SK-N-MC (cell line): ENCODE data around the gene RNF5.

Experiments
- DNase-seq: peaks from one replicate; pipeline ENCODE4 v3.0.0-alpha.2; 2011; ENCODE audit warnings: low read depth, low spot score
- H3K27ac ChIP-seq: fragments of 200-600 bp; sonication (generic); 2 replicates; pipeline ENCODE4 v1.5.1; 2016; ENCODE audit warnings: mixed run types
- H3K36me3 ChIP-seq: fragments of 200-600 bp; sonication (generic); 2 replicates; pipeline ENCODE4 v1.6.1; 2017; ENCODE audit warnings: antibody characterized with exemption, low read length, mixed read lengths; ENCODE audit not compliant: insufficient read depth
- H3K4me3 ChIP-seq: fragments of 200-600 bp; sonication (generic); 2 replicates; pipeline ENCODE4 v1.5.1; 2016
- H3K9ac ChIP-seq: fragments of 200-600 bp; sonication (generic); 2 replicates; pipeline ENCODE4 v1.8.0; 2017; ENCODE audit warnings: mixed run types, mixed read lengths; ENCODE audit not compliant: insufficient read length
- H3K9me3 ChIP-seq: fragments of 200-600 bp; sonication (generic); 2 replicates; pipeline ENCODE4 v1.6.1; 2017; ENCODE audit warnings: low read depth, mild to moderate bottlenecking, antibody characterized with exemption, low read length, moderate library complexity, mixed read lengths
- EZH2 ChIP-seq: fragments of 200-600 bp; sonication (generic); IDR thresholded peaks from one replicate; pipeline ENCODE4 v1.6.1; 2017; ENCODE audit warnings: antibody characterized with exemption
- FOXP2 ChIP-seq: optimal IDR thresholded peaks from 2 replicates; pipeline ENCODE3; 2011; ENCODE audit warnings: mild to moderate bottlenecking, moderate library complexity; ENCODE audit not compliant: insufficient read depth; ENCODE audit errors: extremely low read length, control extremely low read depth
- POLR2AphosphoS5 ChIP-seq: IDR thresholded peaks from 2 replicates; pipeline ENCODE4 v1.6.1; 2012; ENCODE audit warnings: mild to moderate bottlenecking, low read depth, low read length, borderline replicate concordance

The RNF5 gene

DNA sequence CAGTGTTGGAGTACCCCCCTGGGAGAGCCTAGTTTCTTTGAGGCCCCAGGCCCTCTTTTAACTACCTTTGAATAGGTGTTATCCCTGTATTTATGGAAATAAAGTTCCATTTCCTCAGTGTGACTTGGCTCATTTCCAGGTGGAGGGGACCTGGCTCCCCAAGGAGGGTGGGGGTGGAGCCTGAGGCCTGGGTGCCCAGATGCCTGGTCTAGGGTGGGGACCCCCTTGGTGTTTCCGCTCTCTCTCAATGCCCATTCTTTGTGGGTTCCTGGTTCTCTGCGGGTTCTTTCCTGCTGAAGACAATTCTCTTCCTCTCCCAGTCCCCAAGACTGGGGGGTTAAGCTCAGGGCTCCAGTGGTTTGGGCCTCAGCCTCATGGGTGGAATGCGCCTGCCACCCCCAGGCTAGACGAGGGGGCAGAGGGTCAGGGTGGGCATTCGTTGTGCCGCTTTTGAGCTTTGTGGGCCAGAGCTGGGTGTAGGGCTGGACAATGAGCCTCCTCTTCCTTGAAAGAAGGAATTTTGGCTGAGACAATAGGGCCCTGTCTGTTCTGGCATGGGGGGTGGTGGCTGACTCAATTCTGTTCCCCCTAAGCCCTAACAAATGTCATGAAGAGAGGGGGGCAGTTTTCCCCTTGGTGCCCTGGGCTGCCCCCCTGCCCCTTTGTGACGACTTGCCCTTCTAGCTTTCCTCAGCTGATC is 14.5 kb upstream of the RNF5 start:
- peaks cover 25% of the 10 kb centered on the region; the same call in 1 of the 2 replicates for H3K36me3 ChIP-seq
- no peak for DNase-seq
- TF ChIP-seq EZH2 (no peak), POLR2AphosphoS5 (no peak), FOXP2 (no peak)
- peak overlapping the region; percentile 20 for H3K9ac ChIP-seq
- no peaks in the 10 kb centered on the region for H3K9me3 ChIP-seq
- no peak overlapping the region for H3K4me3 ChIP-seq
- H3K27ac ChIP-seq: no peak overlapping the region

DNA sequence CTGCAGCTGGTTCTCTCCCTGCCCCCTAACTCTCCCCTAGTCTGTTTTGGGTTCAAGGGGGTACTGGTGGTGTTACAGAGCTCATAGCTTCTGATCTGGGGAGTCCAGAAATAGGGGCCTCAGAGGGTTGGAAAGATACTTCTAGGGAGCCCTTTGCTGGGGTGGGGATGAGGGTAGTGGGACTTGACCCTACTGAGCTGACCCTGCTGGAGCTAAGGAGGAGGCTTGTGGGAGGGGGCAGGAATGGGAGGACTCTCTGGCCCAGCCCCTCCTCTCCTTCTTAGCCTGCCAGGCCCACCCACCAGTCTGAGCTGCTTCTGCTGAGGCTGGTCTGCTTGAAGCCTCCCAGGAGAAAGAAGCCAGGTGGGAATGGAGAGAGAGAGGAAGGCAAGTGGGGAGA is 13.9 kb upstream of the RNF5 start, which contains the start of gene EGFL8:
TSS of gene EGFL8 (plus strand) at position 301 of the 400 bp plus-strand sequence. CDS start 1,571 bp downstream, outside the sequence.
- H3K4me3 ChIP-seq: no peak within 1 kb of the TSS
- peak within 1 kb of the TSS; percentile 20 for H3K9ac ChIP-seq
- TF ChIP-seq FOXP2 (no peak), EZH2 (no peak), POLR2AphosphoS5 (no peak)
- H3K36me3 ChIP-seq: peaks cover 26% of the 10 kb centered on the region; the same call in 1 of the 2 replicates
- H3K9me3 ChIP-seq: no peaks in the 10 kb centered on the region
- no peak for DNase-seq
- no peak within 1 kb of the TSS for H3K27ac ChIP-seq

DNA sequence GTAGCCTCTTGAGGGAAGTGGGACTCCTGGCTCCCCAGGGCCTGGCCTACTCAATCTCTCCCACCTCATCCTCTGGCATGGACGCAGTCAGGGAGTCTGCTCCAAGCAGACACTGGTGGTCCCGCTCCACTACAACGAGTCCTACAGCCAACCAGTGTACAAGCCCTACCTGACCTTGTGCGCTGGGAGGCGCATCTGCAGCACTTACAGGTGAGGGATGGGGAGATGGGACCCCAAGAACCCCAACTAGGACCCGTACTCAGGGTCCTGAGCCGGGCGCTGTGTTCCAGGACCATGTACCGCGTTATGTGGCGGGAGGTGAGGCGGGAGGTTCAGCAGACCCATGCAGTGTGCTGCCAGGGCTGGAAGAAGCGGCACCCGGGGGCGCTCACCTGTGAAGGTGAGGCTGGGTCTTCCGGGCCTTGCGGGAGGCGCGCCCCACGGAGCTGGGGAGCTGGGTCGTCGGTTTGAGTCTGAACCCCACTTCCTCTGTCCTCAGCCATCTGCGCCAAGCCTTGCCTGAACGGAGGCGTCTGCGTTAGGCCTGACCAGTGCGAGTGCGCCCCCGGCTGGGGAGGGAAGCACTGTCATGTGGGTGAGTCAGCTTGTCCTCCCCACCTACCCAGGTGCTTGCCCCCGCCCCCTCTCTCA is 11.7 kb upstream of the RNF5 start:
- Histone ChIP-seq H3K4me3 (no peak overlapping the region), H3K9ac (no peak overlapping the region), H3K9me3 (no peaks in the 10 kb centered on the region), H3K36me3 (peaks cover 47% of the 10 kb centered on the region), H3K27ac (no peak overlapping the region)
- TF ChIP-seq EZH2 (no peak), FOXP2 (no peak), POLR2AphosphoS5 (peak; percentile 1; the same call in 1 of the 2 replicates)
- DNase-seq: no peak

DNA sequence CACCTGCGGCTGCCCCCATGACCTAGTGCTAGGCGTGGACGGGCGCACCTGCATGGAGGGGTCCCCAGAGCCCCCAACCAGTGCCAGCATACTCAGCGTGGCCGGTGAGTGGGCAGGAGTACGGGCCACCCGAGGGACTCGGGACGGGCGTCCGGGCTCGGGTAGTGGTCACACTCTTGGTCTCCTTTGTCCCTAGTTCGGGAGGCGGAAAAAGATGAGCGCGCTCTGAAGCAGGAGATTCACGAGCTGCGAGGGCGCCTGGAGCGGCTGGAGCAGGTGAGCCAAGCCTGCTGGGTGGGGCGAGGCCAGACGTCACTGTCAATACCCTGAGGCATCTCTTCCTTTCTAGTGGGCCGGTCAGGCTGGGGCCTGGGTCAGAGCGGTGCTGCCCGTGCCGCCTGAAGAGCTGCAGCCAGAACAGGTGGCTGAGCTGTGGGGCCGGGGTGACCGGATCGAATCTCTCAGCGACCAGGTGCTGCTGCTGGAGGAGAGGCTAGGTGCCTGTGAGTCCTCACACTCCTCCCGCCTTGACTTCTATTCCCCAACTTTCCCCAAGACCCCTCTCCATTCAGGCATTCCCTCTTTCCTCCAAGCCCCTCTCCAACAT is 10.9 kb upstream of the RNF5 start:
- no peak overlapping the region for H3K27ac ChIP-seq
- DNase-seq: no peak
- no peak for TF ChIP-seq FOXP2
- no peak for TF ChIP-seq EZH2
- TF ChIP-seq POLR2AphosphoS5: no peak
- no peak overlapping the region for H3K9ac ChIP-seq
- H3K4me3 ChIP-seq: no peak overlapping the region
- no peaks in the 10 kb centered on the region for H3K9me3 ChIP-seq
- H3K36me3 ChIP-seq: peaks cover 48% of the 10 kb centered on the region

DNA sequence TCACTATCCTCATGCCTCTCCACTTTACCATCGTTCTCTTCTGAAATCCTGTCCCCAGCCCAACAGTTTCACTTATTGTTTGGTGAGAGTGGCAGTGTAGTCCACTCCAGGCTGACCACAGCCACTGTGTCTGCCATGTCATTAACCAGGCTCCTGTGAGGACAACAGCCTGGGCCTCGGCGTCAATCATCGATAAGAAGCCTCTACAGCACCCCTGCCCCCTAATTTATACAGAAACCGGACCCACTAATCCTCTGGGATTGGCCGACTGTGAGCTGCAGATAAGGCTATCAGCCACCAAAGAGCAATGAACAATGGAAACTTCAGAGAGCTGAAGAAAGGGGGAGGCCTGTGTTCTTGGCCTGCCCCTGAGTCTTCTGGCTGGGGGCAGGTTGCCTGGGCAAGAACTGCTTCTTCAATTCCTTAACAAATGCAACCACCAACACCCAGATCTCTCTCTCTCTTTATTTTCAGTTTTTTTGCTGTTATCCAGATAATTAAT is 10.4 kb upstream of the RNF5 start:
- Histone ChIP-seq H3K9me3 (no peaks in the 10 kb centered on the region), H3K9ac (no peak overlapping the region), H3K4me3 (no peak overlapping the region), H3K27ac (peak overlapping the region; percentile 22; the same call in 1 of the 2 replicates), H3K36me3 (peaks cover 47% of the 10 kb centered on the region)
- DNase-seq: no peak
- TF ChIP-seq FOXP2 (no peak), POLR2AphosphoS5 (no peak), EZH2 (no peak)

DNA sequence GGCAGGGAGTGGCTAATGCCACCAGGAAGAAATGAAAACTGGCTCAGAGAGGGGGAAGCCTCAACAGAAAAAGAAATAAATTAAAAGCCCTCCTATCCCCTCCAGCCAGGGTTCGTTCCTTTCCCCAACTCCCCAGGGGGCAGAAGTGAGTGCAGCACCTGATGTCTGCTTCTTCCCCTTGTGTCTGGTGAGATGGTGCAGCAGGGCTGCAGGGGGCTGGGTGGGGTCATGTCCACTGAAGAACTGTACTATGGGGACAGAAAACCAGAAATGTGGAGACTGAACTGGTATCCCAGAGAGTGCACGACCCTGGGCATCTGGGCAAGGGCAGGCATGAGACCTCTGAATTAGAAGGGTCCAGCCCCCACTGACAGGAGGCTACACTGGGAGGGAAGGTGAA is 9.9 kb upstream of the RNF5 start:
- no peak for TF ChIP-seq FOXP2
- TF ChIP-seq EZH2: no peak
- no peak for TF ChIP-seq POLR2AphosphoS5
- Histone ChIP-seq H3K36me3 (peaks cover 45% of the 10 kb centered on the region), H3K27ac (0 out of 2 replicates have a peak overlapping the region, but pooled peaks have one; percentile 22), H3K4me3 (no peak overlapping the region), H3K9me3 (no peaks in the 10 kb centered on the region), H3K9ac (no peak overlapping the region)
- DNase-seq: no peak

DNA sequence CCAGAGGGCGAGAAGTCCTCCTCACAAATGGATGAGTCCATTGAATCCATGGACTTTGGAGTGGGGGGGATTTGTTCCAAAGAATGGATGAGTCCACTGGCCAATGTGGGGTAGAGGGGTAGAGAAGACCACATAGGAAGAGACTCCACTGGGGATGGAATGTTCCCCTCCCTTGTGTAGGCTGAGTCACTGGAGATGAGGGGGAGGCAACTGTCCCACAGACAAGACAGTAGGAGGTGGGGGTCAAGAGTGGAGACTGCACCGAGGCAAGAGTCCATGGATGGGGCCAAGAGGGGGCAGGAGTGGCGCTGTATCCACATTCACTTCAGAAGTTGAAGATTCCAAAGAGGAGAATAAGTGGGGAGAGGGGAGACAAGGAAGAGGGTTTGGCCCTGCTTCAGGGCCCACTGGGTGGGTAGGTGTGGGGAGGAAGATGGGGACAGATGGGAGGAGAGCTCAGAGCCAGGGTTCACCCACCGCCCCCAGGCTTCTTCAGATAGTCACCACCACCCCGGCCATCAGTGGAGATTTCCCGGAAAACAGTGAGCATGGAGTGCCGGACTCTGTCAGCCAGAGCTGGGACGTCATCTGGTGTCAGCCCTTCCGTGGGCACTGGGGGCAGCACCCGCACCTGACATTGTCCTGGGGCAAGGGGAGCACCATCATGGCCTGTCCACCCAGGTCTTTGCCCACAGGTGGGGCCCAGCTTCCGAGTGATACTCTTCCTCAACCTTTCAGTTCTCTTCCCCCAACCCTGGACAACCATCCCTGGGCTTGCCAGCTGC is 9.2 kb upstream of the RNF5 start:
- H3K4me3 ChIP-seq: no peak overlapping the region
- H3K9ac ChIP-seq: no peak overlapping the region
- no peak for TF ChIP-seq EZH2
- TF ChIP-seq POLR2AphosphoS5: peak; percentile 15; the same call in 1 of the 2 replicates
- peaks cover 45% of the 10 kb centered on the region for H3K36me3 ChIP-seq
- H3K9me3 ChIP-seq: no peaks in the 10 kb centered on the region
- DNase-seq: no peak
- H3K27ac ChIP-seq: no peak overlapping the region
